Measurements from ENCODE around the gene MSRB3. TPM values are rescaled to one million over a fixed set of nuclear protein-coding genes. Genes with fewer than 3 reads are reported as not detected.

The MSRB3 gene
- total and polyA plus RNA-seq, 7 experiments from 2014 or later: 0.37 to 1.8 TPM; not detected in 5

- Mint-ChIP-seq H3K4me1 (peaks cover 0 to 3% (median 0%) of the 10 kb centered on the region in 7 donors), H3K9me3 (peaks cover 1 to 29% (median 10%) of the 10 kb centered on the region in 11 donors), H3K4me3 (no peak overlapping the region), H3K27me3 (peaks cover 0 to 9% (median 0%) of the 10 kb centered on the region in 5 donors), H3K36me3 (no peaks in the 10 kb centered on the region), H3K27ac (no peak overlapping the region)
- ChIA-PET POLR2A (no interaction called here), CTCF (no interaction called here)
- DNase-seq (no peak), ATAC-seq (no peak)
- Histone ChIP-seq H3K4me3 (ENCODE audit: low read length) (no peak overlapping the region), H3K36me3 (ENCODE audit: control insufficient read depth in 2 of 3, insufficient read depth in 3 of 3, low read length in 3 of 3) (no peaks in the 10 kb centered on the region), H3K9me3 (ENCODE audit: control insufficient read depth in 2 of 3, low read length in 3 of 3) (no peaks in the 10 kb centered on the region), H3K27ac (ENCODE audit: low read depth, low read length) (no peak overlapping the region), H3K27me3 (ENCODE audit: control insufficient read depth in 2 of 2, insufficient read depth in 2 of 2, low read length in 2 of 2) (no peaks in the 10 kb centered on the region), H3K4me1 (ENCODE audit: control insufficient read depth in 2 of 2, insufficient read depth in 2 of 2, low read length in 2 of 2) (no peaks in the 10 kb centered on the region)
- intact Hi-C loops (cut with micrococcal nuclease): no loop called here
These were observed 141.0 kb downstream of the MSRB3 start for GRCh38 chr12:65419284-65420072.

- Mint-ChIP-seq H3K4me3 (no peak overlapping the region), H3K9me3 (peaks cover 3 to 37% (median 10%) of the 10 kb centered on the region in 11 donors), H3K4me1 (peaks cover 0 to 1% (median 0%) of the 10 kb centered on the region in 7 donors), H3K36me3 (no peaks in the 10 kb centered on the region), H3K27ac (no peak overlapping the region), H3K27me3 (peaks cover 0 to 9% (median 0%) of the 10 kb centered on the region in 5 donors)
- no peaks in the 10 kb centered on the region for H3K27me3 ChIP-seq (ENCODE audit: control insufficient read depth in 2 of 2, insufficient read depth in 2 of 2, low read length in 2 of 2)
- intact Hi-C loops (cut with micrococcal nuclease): no loop called here
- H3K36me3 ChIP-seq (ENCODE audit: control insufficient read depth in 2 of 3, insufficient read depth in 3 of 3, low read length in 3 of 3): no peaks in the 10 kb centered on the region
- ChIA-PET CTCF (interaction anchor here (0.7 kb wide), 1 partner anchor 14 kb away, joined by 3 read pairs; no protein-coding TSS in a partner anchor), POLR2A (no interaction called here)
- H3K4me3 ChIP-seq (ENCODE audit: low read length): no peak overlapping the region
- DNase-seq (no peak), ATAC-seq (no peak)
- H3K27ac ChIP-seq (ENCODE audit: low read depth, low read length): no peak overlapping the region
- H3K4me1 ChIP-seq (ENCODE audit: control insufficient read depth in 2 of 2, insufficient read depth in 2 of 2, low read length in 2 of 2): no peaks in the 10 kb centered on the region
- no peaks in the 10 kb centered on the region for H3K9me3 ChIP-seq (ENCODE audit: control insufficient read depth in 2 of 3, low read length in 3 of 3)
These were observed 142.5 kb downstream of the MSRB3 start for GRCh38 chr12:65420941-65421340.

- no peaks in the 10 kb centered on the region for H3K27me3 ChIP-seq (ENCODE audit: control insufficient read depth in 2 of 2, insufficient read depth in 2 of 2, low read length in 2 of 2)
- Mint-ChIP-seq H3K27me3 (peaks cover 0 to 7% (median 0%) of the 10 kb centered on the region in 5 donors), H3K36me3 (no peaks in the 10 kb centered on the region), H3K9me3 (peaks cover 0 to 30% (median 4%) of the 10 kb centered on the region in 11 donors), H3K4me1 (peaks cover 0 to 1% (median 0%) of the 10 kb centered on the region in 7 donors), H3K4me3 (no peak overlapping the region), H3K27ac (no peak overlapping the region)
- no peaks in the 10 kb centered on the region for H3K9me3 ChIP-seq (ENCODE audit: control insufficient read depth in 2 of 3, low read length in 3 of 3)
- DNase-seq (no peak), ATAC-seq (no peak)
- H3K4me1 ChIP-seq (ENCODE audit: control insufficient read depth in 2 of 2, insufficient read depth in 2 of 2, low read length in 2 of 2): no peaks in the 10 kb centered on the region
- no peaks in the 10 kb centered on the region for H3K36me3 ChIP-seq (ENCODE audit: control insufficient read depth in 2 of 3, insufficient read depth in 3 of 3, low read length in 3 of 3)
- CTCF ChIA-PET: no interaction called here
- POLR2A ChIA-PET: no interaction called here
- H3K4me3 ChIP-seq (ENCODE audit: low read length): no peak overlapping the region
- intact Hi-C loops (cut with micrococcal nuclease): no loop called here
- H3K27ac ChIP-seq (ENCODE audit: low read depth, low read length): no peak overlapping the region
These were observed 149.2 kb downstream of the MSRB3 start for GRCh38 chr12:65427646-65428045.

GRCh38 chr12:65430006-65430405 lies 151.5 kb downstream of the MSRB3 start:
- Mint-ChIP-seq H3K36me3 (no peaks in the 10 kb centered on the region), H3K27ac (no peak overlapping the region), H3K4me3 (no peak overlapping the region), H3K4me1 (peaks cover 0 to 1% (median 0%) of the 10 kb centered on the region in 7 donors), H3K9me3 (peaks cover 0 to 15% (median 4%) of the 10 kb centered on the region in 11 donors), H3K27me3 (peaks cover 0 to 7% (median 0%) of the 10 kb centered on the region in 5 donors)
- Histone ChIP-seq H3K9me3 (ENCODE audit: control insufficient read depth in 2 of 3, low read length in 3 of 3) (no peaks in the 10 kb centered on the region), H3K27me3 (ENCODE audit: control insufficient read depth in 2 of 2, insufficient read depth in 2 of 2, low read length in 2 of 2) (no peaks in the 10 kb centered on the region), H3K4me1 (ENCODE audit: control insufficient read depth in 2 of 2, insufficient read depth in 2 of 2, low read length in 2 of 2) (no peaks in the 10 kb centered on the region), H3K27ac (ENCODE audit: low read depth, low read length) (no peak overlapping the region), H3K36me3 (ENCODE audit: control insufficient read depth in 2 of 3, insufficient read depth in 3 of 3, low read length in 3 of 3) (no peaks in the 10 kb centered on the region), H3K4me3 (ENCODE audit: low read length) (no peak overlapping the region)
- intact Hi-C loops (cut with micrococcal nuclease): no loop called here
- no peak for ATAC-seq
- ChIA-PET POLR2A (no interaction called here), CTCF (no interaction called here)
- no peak for DNase-seq

- no peak overlapping the region for H3K27ac ChIP-seq (ENCODE audit: low read depth, low read length)
- Mint-ChIP-seq H3K4me1 (peaks cover 0 to 1% (median 0%) of the 10 kb centered on the region in 7 donors), H3K9me3 (peaks cover 0 to 12% (median 4%) of the 10 kb centered on the region in 11 donors), H3K36me3 (no peaks in the 10 kb centered on the region), H3K27me3 (peaks cover 0 to 7% (median 0%) of the 10 kb centered on the region in 5 donors), H3K4me3 (no peak overlapping the region), H3K27ac (no peak overlapping the region)
- CTCF ChIA-PET: no interaction called here
- intact Hi-C loops (cut with micrococcal nuclease): no loop called here
- no peak overlapping the region for H3K4me3 ChIP-seq (ENCODE audit: low read length)
- no peaks in the 10 kb centered on the region for H3K4me1 ChIP-seq (ENCODE audit: control insufficient read depth in 2 of 2, insufficient read depth in 2 of 2, low read length in 2 of 2)
- no peak for ATAC-seq
- H3K36me3 ChIP-seq (ENCODE audit: control insufficient read depth in 2 of 3, insufficient read depth in 3 of 3, low read length in 3 of 3): no peaks in the 10 kb centered on the region
- DNase-seq: no peak
- POLR2A ChIA-PET: no interaction called here
- no peaks in the 10 kb centered on the region for H3K27me3 ChIP-seq (ENCODE audit: control insufficient read depth in 2 of 2, insufficient read depth in 2 of 2, low read length in 2 of 2)
- H3K9me3 ChIP-seq (ENCODE audit: control insufficient read depth in 2 of 3, low read length in 3 of 3): no peaks in the 10 kb centered on the region
These were observed 152.3 kb downstream of the MSRB3 start for GRCh38 chr12:65430571-65431306.

GRCh38 chr12:65432114-65432513 lies 153.6 kb downstream of the MSRB3 start:
- Mint-ChIP-seq H3K4me1 (peaks cover 0 to 1% (median 0%) of the 10 kb centered on the region in 7 donors), H3K36me3 (no peaks in the 10 kb centered on the region), H3K27ac (no peak overlapping the region), H3K9me3 (peaks cover 0 to 8% (median 0%) of the 10 kb centered on the region in 11 donors), H3K4me3 (no peak overlapping the region), H3K27me3 (peaks cover 0 to 11% (median 4%) of the 10 kb centered on the region in 5 donors)
- no peaks in the 10 kb centered on the region for H3K36me3 ChIP-seq (ENCODE audit: control insufficient read depth in 2 of 3, insufficient read depth in 3 of 3, low read length in 3 of 3)
- POLR2A ChIA-PET: no interaction called here
- ATAC-seq: no peak
- H3K4me3 ChIP-seq (ENCODE audit: low read length): no peak overlapping the region
- intact Hi-C loops (cut with micrococcal nuclease): no loop called here
- no peaks in the 10 kb centered on the region for H3K27me3 ChIP-seq (ENCODE audit: control insufficient read depth in 2 of 2, insufficient read depth in 2 of 2, low read length in 2 of 2)
- no peak for DNase-seq
- no peaks in the 10 kb centered on the region for H3K9me3 ChIP-seq (ENCODE audit: control insufficient read depth in 2 of 3, low read length in 3 of 3)
- no peak overlapping the region for H3K27ac ChIP-seq (ENCODE audit: low read depth, low read length)
- H3K4me1 ChIP-seq (ENCODE audit: control insufficient read depth in 2 of 2, insufficient read depth in 2 of 2, low read length in 2 of 2): no peaks in the 10 kb centered on the region
- CTCF ChIA-PET: no interaction called here
